Endodermal cell (in vitro differentiated cells): ENCODE measurements around the gene OR6K2. TPM values are rescaled to one million over a fixed set of nuclear protein-coding genes. Genes with fewer than 3 reads are reported as not detected.

Experiments
- DNase-seq: peaks from one replicate; pipeline ENCODE4 v3.0.0-alpha.2; 2017
- H3K27ac ChIP-seq: 2 replicates; pipeline ENCODE4 v1.5.1; 2013; ENCODE audit warnings: mild to moderate bottlenecking, low read depth, low read length, moderate library complexity
- H3K27me3 ChIP-seq: 2 replicates; pipeline ENCODE4 v1.6.1; 2013; ENCODE audit warnings: mild to moderate bottlenecking, low read length, moderate library complexity; ENCODE audit not compliant: insufficient read depth, control insufficient read depth, poor library complexity, severe bottlenecking
- H3K36me3 ChIP-seq: 2 replicates; pipeline ENCODE4 v1.7.0; 2013; ENCODE audit warnings: mild to moderate bottlenecking, low read length, moderate library complexity; ENCODE audit not compliant: control insufficient read depth, insufficient read depth
- H3K4me1 ChIP-seq: one replicate; pipeline ENCODE4 v1.7.0; 2013; ENCODE audit warnings: low read length; ENCODE audit not compliant: control insufficient read depth, insufficient read depth
- H3K4me3 ChIP-seq: 2 replicates; pipeline ENCODE4 v1.5.1; 2013; ENCODE audit warnings: mild to moderate bottlenecking, low read length, moderate library complexity
- H3K9ac ChIP-seq: 2 replicates; pipeline ENCODE4 v1.6.1; 2013; ENCODE audit warnings: mild to moderate bottlenecking, low read length, moderate library complexity; ENCODE audit not compliant: poor library complexity, severe bottlenecking; ENCODE audit errors: extremely low read depth
- H3K9me3 ChIP-seq: 2 replicates; pipeline ENCODE4 v1.6.1; 2013; ENCODE audit warnings: mild to moderate bottlenecking, low read length, moderate library complexity; ENCODE audit not compliant: control insufficient read depth
- H3K27ac Mint-ChIP-seq: 2 replicates; pipeline ENCODE4 v1.8.0; 2020; ENCODE audit warnings: mixed read lengths
- H3K27me3 Mint-ChIP-seq: 2 replicates; pipeline ENCODE4 v1.8.0; 2021; ENCODE audit warnings: mild to moderate bottlenecking, mixed read lengths; ENCODE audit not compliant: insufficient read depth
- H3K36me3 Mint-ChIP-seq: 2 replicates; pipeline ENCODE4 v1.8.0; 2020; ENCODE audit warnings: low read depth, mixed read lengths
- H3K4me1 Mint-ChIP-seq: 2 replicates; pipeline ENCODE4 v1.8.0; 2020; ENCODE audit warnings: mixed read lengths
- H3K4me3 Mint-ChIP-seq: 2 replicates; pipeline ENCODE4 v1.8.0; 2020; ENCODE audit warnings: mild to moderate bottlenecking, moderate library complexity, mixed read lengths
- H3K9me3 Mint-ChIP-seq: 2 replicates; pipeline ENCODE4 v1.8.0; 2020; ENCODE audit warnings: mild to moderate bottlenecking, mixed read lengths
- WGBS, 2 experiments: methylation state at CpG; one replicate each; pipeline versions ENCODE4 v1.1.5 to v1.1.7; 2013; ENCODE audit warnings: missing lambda C conversion rate in 2 of 2, mixed read lengths in 1 of 2; ENCODE audit not compliant: insufficient coverage in 1 of 2, insufficient read length in 1 of 2; 5-methylcytosine and 5-hydroxymethylcytosine counted together
- total RNA-seq, 2 donors: library from RNA; stranded (reverse); fragmentation: NEBNext Ultra II Directional in 1 of 2; extraction: Animal tissue kit (Norgen Biotek cat#: 25700) in 1 of 2; gene quantifications; 2 replicates in 1 of 2; 3 replicates in 1 of 2; pipeline ENCODE4 v1.2.1, GENCODE V29; 2021
- TF ChIP-seq, protein P1 (sequence below): fragments of 200-600 bp; sonication (generic); conservative IDR thresholded peaks from 2 replicates; pipeline ENCODE4 v1.5.0; 2021; ENCODE audit warnings: antibody characterized with exemption, mild to moderate bottlenecking

Gene OR6K2
- total RNA-seq, 2 donors from 2014 or later: not detected

DNA sequence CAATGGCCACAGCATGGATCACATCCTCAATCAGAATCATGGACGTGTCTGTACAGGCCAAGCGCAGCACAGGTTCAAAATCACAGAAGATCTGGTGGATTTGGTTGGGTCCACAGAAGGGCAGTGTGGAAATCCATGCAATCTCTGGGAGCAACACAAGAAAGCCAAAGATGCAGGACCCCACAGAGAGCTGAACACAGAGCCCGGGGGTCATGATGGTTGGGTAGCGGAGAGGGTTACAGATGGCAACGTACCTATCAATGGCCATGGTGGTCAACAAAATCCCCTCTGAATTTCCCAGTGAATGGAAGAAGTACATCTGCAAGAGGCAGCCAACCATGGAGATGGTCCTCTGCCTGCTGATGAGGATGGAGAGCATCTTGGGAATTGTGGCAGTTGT is 24.0 kb upstream of the OR6K2 start:
- no peak overlapping the region for H3K9ac ChIP-seq
- H3K4me1 Mint-ChIP-seq: no peaks in the 10 kb centered on the region
- 93 to 100% methylated on average over 5 of the region's 5 CpGs for WGBS, 2 experiments
- no peak overlapping the region for H3K27ac ChIP-seq
- H3K27me3 ChIP-seq: no peaks in the 10 kb centered on the region
- no peaks in the 10 kb centered on the region for H3K4me1 ChIP-seq
- H3K27ac Mint-ChIP-seq: no peak overlapping the region
- no peak overlapping the region for H3K4me3 Mint-ChIP-seq
- no peak overlapping the region for H3K4me3 ChIP-seq
- H3K27me3 Mint-ChIP-seq: no peaks in the 10 kb centered on the region
- no peak for DNase-seq
- H3K36me3 Mint-ChIP-seq: no peaks in the 10 kb centered on the region
- no peaks in the 10 kb centered on the region for H3K9me3 Mint-ChIP-seq
- no peaks in the 10 kb centered on the region for H3K36me3 ChIP-seq
- TF ChIP-seq, protein P1, sequence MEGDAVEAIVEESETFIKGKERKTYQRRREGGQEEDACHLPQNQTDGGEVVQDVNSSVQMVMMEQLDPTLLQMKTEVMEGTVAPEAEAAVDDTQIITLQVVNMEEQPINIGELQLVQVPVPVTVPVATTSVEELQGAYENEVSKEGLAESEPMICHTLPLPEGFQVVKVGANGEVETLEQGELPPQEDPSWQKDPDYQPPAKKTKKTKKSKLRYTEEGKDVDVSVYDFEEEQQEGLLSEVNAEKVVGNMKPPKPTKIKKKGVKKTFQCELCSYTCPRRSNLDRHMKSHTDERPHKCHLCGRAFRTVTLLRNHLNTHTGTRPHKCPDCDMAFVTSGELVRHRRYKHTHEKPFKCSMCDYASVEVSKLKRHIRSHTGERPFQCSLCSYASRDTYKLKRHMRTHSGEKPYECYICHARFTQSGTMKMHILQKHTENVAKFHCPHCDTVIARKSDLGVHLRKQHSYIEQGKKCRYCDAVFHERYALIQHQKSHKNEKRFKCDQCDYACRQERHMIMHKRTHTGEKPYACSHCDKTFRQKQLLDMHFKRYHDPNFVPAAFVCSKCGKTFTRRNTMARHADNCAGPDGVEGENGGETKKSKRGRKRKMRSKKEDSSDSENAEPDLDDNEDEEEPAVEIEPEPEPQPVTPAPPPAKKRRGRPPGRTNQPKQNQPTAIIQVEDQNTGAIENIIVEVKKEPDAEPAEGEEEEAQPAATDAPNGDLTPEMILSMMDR: no peak
- no peaks in the 10 kb centered on the region for H3K9me3 ChIP-seq

DNA sequence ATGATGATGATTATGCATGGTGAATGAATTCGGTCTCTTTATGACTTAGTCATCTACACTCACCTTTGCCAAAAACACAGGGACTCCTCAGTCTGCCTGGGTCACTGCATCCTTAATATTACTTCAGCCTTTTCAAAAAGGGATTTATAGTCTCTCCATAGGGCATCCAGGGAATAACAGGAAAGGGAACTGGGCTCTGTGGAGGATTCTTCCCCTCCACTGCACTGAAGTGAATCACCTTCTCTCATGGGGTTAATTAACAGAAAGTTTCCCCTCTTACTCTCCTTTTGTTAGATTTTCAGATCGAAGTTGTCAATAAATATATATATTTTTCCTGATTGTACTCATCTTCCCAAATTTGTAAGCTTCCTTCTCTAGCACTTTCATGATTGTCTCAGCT is 20.2 kb upstream of the OR6K2 start, which contains the start of gene OR6K3:
TSS of gene OR6K3 (minus strand) at position 101 of the 400 bp plus-strand sequence. CDS start 2,605 bp downstream, outside the sequence.
- H3K9ac ChIP-seq: no peak within 1 kb of the TSS
- WGBS, 2 experiments: 85% methylated on average over 2 of the region's 2 CpGs; no CpG with 5 or more reads in 1 of the 2 experiments
- no peaks in the 10 kb centered on the region for H3K4me1 ChIP-seq
- Mint-ChIP-seq H3K9me3 (no peaks in the 10 kb centered on the region), H3K4me1 (no peaks in the 10 kb centered on the region), H3K4me3 (no peak within 1 kb of the TSS), H3K27me3 (no peaks in the 10 kb centered on the region), H3K27ac (no peak within 1 kb of the TSS), H3K36me3 (no peaks in the 10 kb centered on the region)
- TF ChIP-seq, protein P1: no peak
- H3K9me3 ChIP-seq: no peaks in the 10 kb centered on the region
- H3K27ac ChIP-seq: no peak within 1 kb of the TSS
- H3K27me3 ChIP-seq: no peaks in the 10 kb centered on the region
- no peak within 1 kb of the TSS for H3K4me3 ChIP-seq
- H3K36me3 ChIP-seq: no peaks in the 10 kb centered on the region
- no peak for DNase-seq

DNA sequence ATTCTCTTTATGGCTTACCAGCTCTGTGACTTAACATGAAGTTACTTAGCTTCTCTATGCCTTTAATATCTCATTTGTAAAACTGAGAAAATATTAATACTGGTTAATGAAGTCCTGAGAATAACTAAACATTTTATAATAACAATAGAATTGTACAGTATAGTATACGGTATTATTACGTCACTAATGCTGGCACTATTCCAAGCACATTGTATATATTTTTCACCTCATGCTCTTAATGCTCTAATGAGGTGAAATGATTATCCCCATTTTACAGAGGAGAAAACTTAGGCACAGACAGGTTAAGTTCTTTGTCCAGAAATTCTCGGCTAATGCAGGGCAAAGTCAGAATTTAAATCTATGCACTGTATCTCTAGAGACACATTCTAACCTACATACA is 19.2 kb upstream of the OR6K2 start:
- Histone ChIP-seq H3K36me3 (no peaks in the 10 kb centered on the region), H3K27me3 (no peaks in the 10 kb centered on the region), H3K27ac (no peak overlapping the region), H3K4me3 (no peak overlapping the region), H3K4me1 (no peaks in the 10 kb centered on the region), H3K9ac (no peak overlapping the region), H3K9me3 (no peaks in the 10 kb centered on the region)
- H3K9me3 Mint-ChIP-seq: no peaks in the 10 kb centered on the region
- 95% methylated on average over 3 of the region's 3 CpGs; no CpG with 5 or more reads in 1 of the 2 experiments for WGBS, 2 experiments
- TF ChIP-seq, protein P1: no peak
- no peak overlapping the region for H3K27ac Mint-ChIP-seq
- H3K27me3 Mint-ChIP-seq: no peaks in the 10 kb centered on the region
- H3K4me1 Mint-ChIP-seq: no peaks in the 10 kb centered on the region
- H3K36me3 Mint-ChIP-seq: no peaks in the 10 kb centered on the region
- no peak for DNase-seq
- H3K4me3 Mint-ChIP-seq: no peak overlapping the region
